DOHH2 (cell line): Measurements from ENCODE around the gene ZNF436.

Experiments
- EZH2phosphoT487 ChIP-seq: fragments of 200-600 bp; sonication (generic); IDR thresholded peaks from 2 replicates; pipeline ENCODE4 v1.6.1; 2017; ENCODE audit warnings: borderline replicate concordance, mild to moderate bottlenecking, antibody characterized with exemption, low read length, moderate library complexity, mixed read lengths
- TF ChIP-seq, protein P1 (sequence below): fragments of 200-600 bp; sonication (generic); IDR thresholded peaks from one replicate; pipeline ENCODE4 v1.5.1; 2014; ENCODE audit warnings: antibody characterized with exemption, mild to moderate bottlenecking, low read depth, low read length; ENCODE audit not compliant: poor library complexity, severe bottlenecking

DNA sequence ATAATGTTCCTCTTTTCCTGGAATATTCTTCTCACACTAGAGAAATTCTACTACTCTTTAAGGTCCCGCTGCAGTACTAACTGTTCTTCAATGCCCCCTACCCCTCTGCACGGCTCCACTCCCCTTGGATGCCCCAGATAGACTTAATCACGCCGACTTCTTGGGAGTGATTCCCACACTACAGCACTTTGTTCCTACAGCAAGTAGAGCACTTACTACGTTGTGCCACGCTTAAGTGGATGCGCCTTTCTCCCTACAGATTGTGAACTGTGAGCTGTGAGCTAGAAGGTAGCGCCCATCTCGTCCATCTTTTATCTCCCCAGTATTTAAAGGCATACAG lies 2.2 kb downstream of the ZNF436 start:
- TF ChIP-seq, protein P1, sequence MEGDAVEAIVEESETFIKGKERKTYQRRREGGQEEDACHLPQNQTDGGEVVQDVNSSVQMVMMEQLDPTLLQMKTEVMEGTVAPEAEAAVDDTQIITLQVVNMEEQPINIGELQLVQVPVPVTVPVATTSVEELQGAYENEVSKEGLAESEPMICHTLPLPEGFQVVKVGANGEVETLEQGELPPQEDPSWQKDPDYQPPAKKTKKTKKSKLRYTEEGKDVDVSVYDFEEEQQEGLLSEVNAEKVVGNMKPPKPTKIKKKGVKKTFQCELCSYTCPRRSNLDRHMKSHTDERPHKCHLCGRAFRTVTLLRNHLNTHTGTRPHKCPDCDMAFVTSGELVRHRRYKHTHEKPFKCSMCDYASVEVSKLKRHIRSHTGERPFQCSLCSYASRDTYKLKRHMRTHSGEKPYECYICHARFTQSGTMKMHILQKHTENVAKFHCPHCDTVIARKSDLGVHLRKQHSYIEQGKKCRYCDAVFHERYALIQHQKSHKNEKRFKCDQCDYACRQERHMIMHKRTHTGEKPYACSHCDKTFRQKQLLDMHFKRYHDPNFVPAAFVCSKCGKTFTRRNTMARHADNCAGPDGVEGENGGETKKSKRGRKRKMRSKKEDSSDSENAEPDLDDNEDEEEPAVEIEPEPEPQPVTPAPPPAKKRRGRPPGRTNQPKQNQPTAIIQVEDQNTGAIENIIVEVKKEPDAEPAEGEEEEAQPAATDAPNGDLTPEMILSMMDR, result no peak
- no peak for TF ChIP-seq EZH2phosphoT487
